ENCODE data around the gene RORC. TPM values are rescaled to one million over a fixed set of nuclear protein-coding genes. Genes with fewer than 3 reads are reported as not detected.

RORC gene
- polyA plus RNA-seq, 3 donors, result 0.03 TPM; not detected in 2

- Histone ChIP-seq H3K27me3 (ENCODE audit: control insufficient read depth in 2 of 2, insufficient read depth in 2 of 2, low read length in 2 of 2) (no peaks in the 10 kb centered on the region), H3K9ac (ENCODE audit: insufficient read depth, low read length, poor library complexity, severe bottlenecking) (no peak overlapping the region), H2AFZ (ENCODE audit: insufficient read depth, low read depth, low read length, poor library complexity, severe bottlenecking) (no peak overlapping the region), H3K4me3 (replicated peaks in 1 of 3; ENCODE audit: low read depth in 2 of 3, low read length in 3 of 3) (no peak overlapping the region), H4K20me1 (ENCODE audit: insufficient read depth, low read length) (no peaks in the 10 kb centered on the region), H3K36me3 (replicated peaks in 1 of 2; ENCODE audit: control insufficient read depth in 1 of 2, insufficient read depth in 2 of 2, low read length in 2 of 2) (no peaks in the 10 kb centered on the region), H3K4me2 (replicated peaks; ENCODE audit: extremely low read depth, low read length, poor library complexity, severe bottlenecking) (no peak overlapping the region), H3K9me3 (replicated peaks in 1 of 2; ENCODE audit: control insufficient read depth in 1 of 2, insufficient read depth in 1 of 2, low read length in 2 of 2) (no peaks in the 10 kb centered on the region), H3K27ac (ENCODE audit: low read depth in 1 of 2, low read length in 2 of 2) (no peak overlapping the region), H3K4me1 (ENCODE audit: control insufficient read depth in 1 of 2, insufficient read depth in 2 of 2, low read length in 2 of 2) (peaks cover 62 to 77% of the 10 kb centered on the region in 2 donors), H3K79me2 (ENCODE audit: insufficient read depth, low read length) (no peaks in the 10 kb centered on the region)
- intact Hi-C loops (cut with micrococcal nuclease), result no loop called here
- H3K27me3 Mint-ChIP-seq (ENCODE audit: low read depth in 3 of 3), result peaks cover 1 to 11% (median 3%) of the 10 kb centered on the region in 3 donors
- 54% methylated on average over 2 of the region's 6 CpGs for WGBS (ENCODE audit: insufficient coverage)
- H3K4me1 Mint-ChIP-seq, result peaks cover 70% of the 10 kb centered on the region
- TF ChIP-seq CTCF (IDR thresholded peaks at IDR 0.05), result no peak
- H3K4me3 Mint-ChIP-seq, result peak overlapping the region in 1 of 2 donors; percentile 30
- no peak for DNase-seq
- H3K9me3 Mint-ChIP-seq, result no peaks in the 10 kb centered on the region
- no peaks in the 10 kb centered on the region for H3K36me3 Mint-ChIP-seq
- H3K27ac Mint-ChIP-seq, result no peak overlapping the region
These were observed 1.5 kb downstream of the RORC start for GRCh38 chr1:151830055-151830454.

GRCh38 chr1:151829352-151830046, 2.1 kb downstream of the RORC start:
- no peak for DNase-seq
- H3K27me3 Mint-ChIP-seq (ENCODE audit: low read depth in 3 of 3), result peaks cover 1 to 11% (median 4%) of the 10 kb centered on the region in 3 donors
- no peaks in the 10 kb centered on the region for H3K27me3 ChIP-seq (ENCODE audit: control insufficient read depth in 2 of 2, insufficient read depth in 2 of 2, low read length in 2 of 2)
- intact Hi-C loops (cut with micrococcal nuclease), result no loop called here
- H3K4me1 ChIP-seq (ENCODE audit: control insufficient read depth in 1 of 2, insufficient read depth in 2 of 2, low read length in 2 of 2), result peaks cover 57 to 72% of the 10 kb centered on the region in 2 donors
- H3K79me2 ChIP-seq (ENCODE audit: insufficient read depth, low read length), result no peaks in the 10 kb centered on the region
- no peak overlapping the region for H3K9ac ChIP-seq (ENCODE audit: insufficient read depth, low read length, poor library complexity, severe bottlenecking)
- H3K36me3 ChIP-seq (replicated peaks in 1 of 2; ENCODE audit: control insufficient read depth in 1 of 2, insufficient read depth in 2 of 2, low read length in 2 of 2), result no peaks in the 10 kb centered on the region
- peak overlapping the region in 1 of 3 experiments; percentile 12 for H3K4me3 ChIP-seq (replicated peaks in 1 of 3; ENCODE audit: low read depth in 2 of 3, low read length in 3 of 3)
- peak overlapping the region in 1 of 2 donors; percentile 54 for H3K4me3 Mint-ChIP-seq
- H4K20me1 ChIP-seq (ENCODE audit: insufficient read depth, low read length), result no peaks in the 10 kb centered on the region
- H3K36me3 Mint-ChIP-seq, result no peaks in the 10 kb centered on the region
- no peak overlapping the region for H2AFZ ChIP-seq (ENCODE audit: insufficient read depth, low read depth, low read length, poor library complexity, severe bottlenecking)
- peaks cover 65% of the 10 kb centered on the region for H3K4me1 Mint-ChIP-seq
- 46% methylated on average over 2 of the region's 4 CpGs for WGBS (ENCODE audit: insufficient coverage)
- H3K9me3 ChIP-seq (replicated peaks in 1 of 2; ENCODE audit: control insufficient read depth in 1 of 2, insufficient read depth in 1 of 2, low read length in 2 of 2), result no peaks in the 10 kb centered on the region
- H3K4me2 ChIP-seq (replicated peaks; ENCODE audit: extremely low read depth, low read length, poor library complexity, severe bottlenecking), result no peak overlapping the region
- no peaks in the 10 kb centered on the region for H3K9me3 Mint-ChIP-seq
- H3K27ac Mint-ChIP-seq, result peak overlapping the region in 3 of 7 donors; percentile 72 to 81 (median 76)
- H3K27ac ChIP-seq (ENCODE audit: low read depth in 1 of 2, low read length in 2 of 2), result no peak overlapping the region
- TF ChIP-seq CTCF (IDR thresholded peaks at IDR 0.05), result no peak
